ENCODE results near the gene ACY1. TPM values are rescaled to one million over a fixed set of nuclear protein-coding genes. Genes with fewer than 3 reads are reported as not detected.

ACY1 gene
- total RNA-seq, 1 experiment from 2014 or later, result 62.6 TPM

GRCh38 chr3:51934991-51935885 is 48.1 kb upstream of the ACY1 start:
- Mint-ChIP-seq H3K4me3 (no peak overlapping the region), H3K4me1 (peaks cover 2 to 4% of the 10 kb centered on the region in 2 experiments), H3K9me3 (no peaks in the 10 kb centered on the region; a peak in 1 of 5 replicates), H3K36me3 (ENCODE audit: insufficient read depth in 1 of 3, low read depth in 3 of 3) (peaks cover 55 to 87% (median 70%) of the 10 kb centered on the region in 3 experiments; a peak in 6 of 7 replicates), H3K27me3 (ENCODE audit: low read depth) (no peaks in the 10 kb centered on the region; the same call in 1 of the 2 replicates), H3K27ac (no peak overlapping the region)
- no peak overlapping the region for H4K8ac ChIP-seq (replicated peaks; ENCODE audit: insufficient read length, low read depth, low read length)
- H2AK5ac ChIP-seq (ENCODE audit: insufficient read length, low read length), result no peak overlapping the region
- H2BK12ac ChIP-seq (ENCODE audit: insufficient read length, low read depth, low read length), result no peak overlapping the region
- H3K4me1 ChIP-seq (ENCODE audit: insufficient read depth, low read length), result 0 out of 2 replicates have a peak, but pooled peaks cover under 1% of the 10 kb centered on the region
- no peak overlapping the region for H3K4me2 ChIP-seq (ENCODE audit: insufficient read depth, insufficient read length, low read length)
- H4K91ac ChIP-seq (ENCODE audit: insufficient read length, low read depth, low read length), result no peak overlapping the region
- no peak overlapping the region for H2BK120ac ChIP-seq (ENCODE audit: low read depth, low read length, poor library complexity, severe bottlenecking)
- H2BK15ac ChIP-seq (ENCODE audit: low read depth, low read length), result no peak overlapping the region
- H4K5ac ChIP-seq (ENCODE audit: insufficient read length, low read depth, low read length), result no peak overlapping the region
- H3K9ac ChIP-seq (ENCODE audit: extremely low read depth, insufficient read length, low read length), result no peak overlapping the region
- peaks cover 6% of the 10 kb centered on the region for H3K79me1 ChIP-seq (ENCODE audit: insufficient read depth, low read depth, low read length, poor library complexity, severe bottlenecking)
- no peaks in the 10 kb centered on the region for H3K23me2 ChIP-seq (ENCODE audit: insufficient read length, low read depth, low read length, poor library complexity, severe bottlenecking)
- no CpG with 5 or more reads among the region's 28 CpGs for WGBS (ENCODE audit: extremely low coverage, insufficient read length, low lambda C conversion rate)
- H3T11ph ChIP-seq (ENCODE audit: low read length), result no peak overlapping the region
- H3K56ac ChIP-seq (ENCODE audit: insufficient read length, low read depth, low read length), result no peak overlapping the region
- H3K23ac ChIP-seq (ENCODE audit: insufficient read length, low read depth, low read length), result no peak overlapping the region
- H3K14ac ChIP-seq (ENCODE audit: insufficient read depth, low read length), result no peak overlapping the region
- TF ChIP-seq, protein P1, sequence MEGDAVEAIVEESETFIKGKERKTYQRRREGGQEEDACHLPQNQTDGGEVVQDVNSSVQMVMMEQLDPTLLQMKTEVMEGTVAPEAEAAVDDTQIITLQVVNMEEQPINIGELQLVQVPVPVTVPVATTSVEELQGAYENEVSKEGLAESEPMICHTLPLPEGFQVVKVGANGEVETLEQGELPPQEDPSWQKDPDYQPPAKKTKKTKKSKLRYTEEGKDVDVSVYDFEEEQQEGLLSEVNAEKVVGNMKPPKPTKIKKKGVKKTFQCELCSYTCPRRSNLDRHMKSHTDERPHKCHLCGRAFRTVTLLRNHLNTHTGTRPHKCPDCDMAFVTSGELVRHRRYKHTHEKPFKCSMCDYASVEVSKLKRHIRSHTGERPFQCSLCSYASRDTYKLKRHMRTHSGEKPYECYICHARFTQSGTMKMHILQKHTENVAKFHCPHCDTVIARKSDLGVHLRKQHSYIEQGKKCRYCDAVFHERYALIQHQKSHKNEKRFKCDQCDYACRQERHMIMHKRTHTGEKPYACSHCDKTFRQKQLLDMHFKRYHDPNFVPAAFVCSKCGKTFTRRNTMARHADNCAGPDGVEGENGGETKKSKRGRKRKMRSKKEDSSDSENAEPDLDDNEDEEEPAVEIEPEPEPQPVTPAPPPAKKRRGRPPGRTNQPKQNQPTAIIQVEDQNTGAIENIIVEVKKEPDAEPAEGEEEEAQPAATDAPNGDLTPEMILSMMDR (conservative IDR thresholded peaks at IDR 0.05), result no peak
- no peak overlapping the region for H2AFZ ChIP-seq (ENCODE audit: low read length)
- no peaks in the 10 kb centered on the region for H4K20me1 ChIP-seq (ENCODE audit: control insufficient read depth, insufficient read depth, insufficient read length)
- H3K4ac ChIP-seq (ENCODE audit: low read depth, low read length), result no peak overlapping the region
- no peak overlapping the region for H2BK20ac ChIP-seq (ENCODE audit: low read depth, low read length, poor library complexity, severe bottlenecking)
- peaks cover 1% of the 10 kb centered on the region for H3K79me2 ChIP-seq (ENCODE audit: insufficient read depth, low read length)
- no peak for DNase-seq
- no peak overlapping the region for H3K27ac ChIP-seq (ENCODE audit: insufficient read length, low read depth, low read length)
- H3K9me3 ChIP-seq (ENCODE audit: control insufficient read depth, low read depth, low read length), result no peaks in the 10 kb centered on the region
- H2BK5ac ChIP-seq (ENCODE audit: insufficient read length, low read length), result no peak overlapping the region
- no peaks in the 10 kb centered on the region for H3K27me3 ChIP-seq (ENCODE audit: insufficient read depth, low read length)
- no peak overlapping the region for H3K18ac ChIP-seq (ENCODE audit: insufficient read length, low read depth, low read length)

Measured in H9 (cell line).